Measurements from ENCODE around the gene ALPI. TPM values are rescaled to one million over a fixed set of nuclear protein-coding genes. Genes with fewer than 3 reads are reported as not detected.

Gene ALPI
- total RNA-seq, 2 experiments from 2014 or later = not detected

DNA sequence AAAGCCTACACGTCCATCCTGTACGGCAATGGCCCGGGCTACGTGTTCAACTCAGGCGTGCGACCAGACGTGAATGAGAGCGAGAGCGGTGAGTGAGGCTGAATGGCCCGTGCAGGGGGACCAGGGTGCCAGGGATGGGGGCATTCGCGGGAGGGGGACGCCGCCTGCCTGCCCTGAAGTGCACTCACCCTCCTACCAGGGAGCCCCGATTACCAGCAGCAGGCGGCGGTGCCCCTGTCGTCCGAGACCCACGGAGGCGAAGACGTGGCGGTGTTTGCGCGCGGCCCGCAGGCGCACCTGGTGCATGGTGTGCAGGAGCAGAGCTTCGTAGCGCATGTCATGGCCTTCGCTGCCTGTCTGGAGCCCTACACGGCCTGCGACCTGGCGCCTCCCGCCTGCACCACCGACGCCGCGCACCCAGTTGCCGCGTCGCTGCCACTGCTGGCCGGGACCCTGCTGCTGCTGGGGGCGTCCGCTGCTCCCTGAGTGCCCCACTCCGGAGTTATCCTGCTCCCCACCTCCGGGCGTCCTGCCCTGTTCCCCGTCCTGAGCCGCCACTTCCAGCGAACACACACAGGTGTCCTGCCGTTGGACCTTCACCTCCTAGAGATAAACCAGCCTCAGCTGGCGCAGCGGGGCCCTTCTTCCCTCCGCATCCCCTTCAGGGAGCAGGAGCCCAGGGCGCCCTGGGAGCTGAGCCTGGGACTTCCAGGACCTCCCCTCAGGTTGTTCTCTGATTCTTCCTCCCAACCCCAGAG lies 2.9 kb downstream of the ALPI start:
- no peak for ATAC-seq (ENCODE audit: poor library complexity)
- no peaks in the 10 kb centered on the region for H3K9me3 ChIP-seq (ENCODE audit: control insufficient read depth in 1 of 2, insufficient read depth in 1 of 2, low read length in 2 of 2)
- H3K27ac ChIP-seq (ENCODE audit: low read depth in 1 of 2, low read length in 2 of 2) = no peak overlapping the region
- no peaks in the 10 kb centered on the region for H3K36me3 ChIP-seq (ENCODE audit: insufficient read depth, low read length)
- ChIA-PET POLR2A (no interaction called here), CTCF (no interaction called here)
- peaks cover 0 to 4% of the 10 kb centered on the region in 2 experiments for H3K27me3 ChIP-seq (ENCODE audit: control insufficient read depth in 1 of 2, insufficient read depth in 2 of 2, low read length in 2 of 2)
- no peak overlapping the region for H3K4me3 ChIP-seq (ENCODE audit: low read length)
- no peak for DNase-seq
- Mint-ChIP-seq H3K36me3 (ENCODE audit: low read depth) (no peaks in the 10 kb centered on the region), H3K9me3 (no peaks in the 10 kb centered on the region), H3K27ac (no peak overlapping the region), H3K4me1 (ENCODE audit: low read depth) (no peaks in the 10 kb centered on the region), H3K27me3 (peaks cover 26% of the 10 kb centered on the region), H3K4me3 (no peak overlapping the region)
- no peak for TF ChIP-seq CTCF (IDR thresholded peaks at IDR 0.05)
- intact Hi-C loops (cut with DNase I, micrococcal nuclease) = no loop called here
- H3K4me1 ChIP-seq (ENCODE audit: insufficient read depth, low read length) = no peaks in the 10 kb centered on the region

DNA sequence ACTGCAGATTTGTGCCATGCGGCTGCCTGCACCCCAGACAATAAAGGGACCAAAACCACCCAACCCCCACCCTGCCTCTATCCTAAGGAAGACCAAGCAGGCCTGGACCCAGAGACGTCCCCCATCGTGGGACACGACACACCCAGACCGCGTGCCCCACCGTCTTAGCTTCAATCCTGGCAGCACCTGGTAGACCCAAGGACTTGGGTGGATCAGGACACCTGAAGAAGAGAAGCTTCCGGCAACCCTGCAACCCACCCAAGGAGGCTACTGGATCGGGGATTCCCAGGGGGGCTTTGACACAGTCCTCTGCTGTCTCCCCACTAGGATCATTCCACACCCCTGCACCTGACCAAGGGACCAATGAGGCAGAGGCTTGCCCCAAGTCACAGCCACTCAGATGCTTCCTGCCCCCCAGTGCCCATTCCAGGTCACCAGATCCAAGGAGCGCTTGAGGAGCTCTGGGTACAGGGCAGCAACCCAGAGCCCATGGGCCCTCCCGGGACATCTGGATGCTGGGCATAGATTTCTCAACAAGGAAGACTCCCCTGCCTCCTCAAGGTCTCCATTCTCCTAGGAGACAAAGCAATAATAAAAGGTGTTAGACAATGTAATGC lies 3.6 kb downstream of the ALPI start:
- no peaks in the 10 kb centered on the region for H3K36me3 Mint-ChIP-seq (ENCODE audit: low read depth)
- H3K4me3 Mint-ChIP-seq = no peak overlapping the region
- ATAC-seq (ENCODE audit: poor library complexity) (no peak), DNase-seq (no peak)
- Histone ChIP-seq H3K27ac (ENCODE audit: low read depth in 1 of 2, low read length in 2 of 2) (no peak overlapping the region), H3K27me3 (ENCODE audit: control insufficient read depth in 1 of 2, insufficient read depth in 2 of 2, low read length in 2 of 2) (peaks cover 0 to 4% of the 10 kb centered on the region in 2 experiments), H3K4me3 (ENCODE audit: low read length) (no peak overlapping the region), H3K4me1 (ENCODE audit: insufficient read depth, low read length) (no peaks in the 10 kb centered on the region), H3K36me3 (ENCODE audit: insufficient read depth, low read length) (no peaks in the 10 kb centered on the region), H3K9me3 (ENCODE audit: control insufficient read depth in 1 of 2, insufficient read depth in 1 of 2, low read length in 2 of 2) (peaks cover 0 to 5% of the 10 kb centered on the region in 2 experiments)
- TF ChIP-seq CTCF (IDR thresholded peaks at IDR 0.05) = no peak
- ChIA-PET POLR2A (no interaction called here), CTCF (no interaction called here)
- no peaks in the 10 kb centered on the region for H3K4me1 Mint-ChIP-seq (ENCODE audit: low read depth)
- H3K9me3 Mint-ChIP-seq = no peaks in the 10 kb centered on the region
- intact Hi-C loops (cut with DNase I, micrococcal nuclease) = no loop called here
- H3K27ac Mint-ChIP-seq = no peak overlapping the region
- H3K27me3 Mint-ChIP-seq = peaks cover 26% of the 10 kb centered on the region

DNA sequence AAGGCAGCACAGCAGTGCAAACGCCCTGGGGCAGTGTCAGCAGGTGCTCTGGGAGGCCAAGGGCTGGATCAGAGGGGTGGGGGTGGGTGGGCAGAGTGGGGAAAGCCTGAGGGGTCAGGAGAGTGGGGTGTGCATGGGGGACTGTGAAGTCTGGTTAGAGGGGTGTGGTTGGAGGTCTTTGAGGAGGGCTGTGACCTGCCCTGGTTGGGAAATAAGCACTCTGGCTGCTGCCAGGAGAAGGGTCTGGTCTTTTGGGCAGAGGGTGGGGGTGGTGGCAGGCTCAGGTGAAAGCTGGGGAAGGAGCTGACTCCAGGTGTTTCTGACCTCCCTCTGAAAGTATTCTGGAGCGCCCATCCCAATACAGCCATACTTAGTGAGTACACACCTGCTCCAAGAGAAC lies 4.2 kb downstream of the ALPI start:
- ChIA-PET POLR2A (no interaction called here), CTCF (no interaction called here)
- no peaks in the 10 kb centered on the region for H3K9me3 Mint-ChIP-seq

More for the DNA sequence above, 4.2 kb downstream of the ALPI start:
- no peaks in the 10 kb centered on the region for H3K4me1 Mint-ChIP-seq (ENCODE audit: low read depth)
- no peak overlapping the region for H3K27ac Mint-ChIP-seq
- Histone ChIP-seq H3K4me3 (ENCODE audit: low read length) (no peak overlapping the region), H3K9me3 (ENCODE audit: control insufficient read depth in 1 of 2, insufficient read depth in 1 of 2, low read length in 2 of 2) (peaks cover 0 to 5% of the 10 kb centered on the region in 2 experiments), H3K27ac (ENCODE audit: low read depth in 1 of 2, low read length in 2 of 2) (no peak overlapping the region), H3K27me3 (ENCODE audit: control insufficient read depth in 1 of 2, insufficient read depth in 2 of 2, low read length in 2 of 2) (peaks cover 0 to 4% of the 10 kb centered on the region in 2 experiments), H3K36me3 (ENCODE audit: insufficient read depth, low read length) (no peaks in the 10 kb centered on the region), H3K4me1 (ENCODE audit: insufficient read depth, low read length) (no peaks in the 10 kb centered on the region)
- peaks cover 26% of the 10 kb centered on the region for H3K27me3 Mint-ChIP-seq
- ATAC-seq (ENCODE audit: poor library complexity) = no peak
- DNase-seq = no peak
- H3K4me3 Mint-ChIP-seq = no peak overlapping the region
- H3K36me3 Mint-ChIP-seq (ENCODE audit: low read depth) = no peaks in the 10 kb centered on the region
- TF ChIP-seq CTCF (IDR thresholded peaks at IDR 0.05) = no peak
- intact Hi-C loops (cut with DNase I, micrococcal nuclease) = no loop called here

Data from CD4-positive, alpha-beta T cell (primary cell).